DOHH2 (cell line): ENCODE data around the gene SOWAHB.

Source experiments
- H3F3A ChIP-seq: fragments of 200-600 bp; sonication (generic), shearing (Covaris generic); 2 replicates; pipeline ENCODE4 v1.6.0; 2016; ENCODE audit warnings: antibody characterized with exemption, mild to moderate bottlenecking; ENCODE audit not compliant: control insufficient read depth, insufficient read depth
- H3K27ac ChIP-seq: fragments of 200-600 bp; sonication (generic); 2 replicates; pipeline ENCODE4 v1.5.1; 2014; ENCODE audit warnings: low read depth, mild to moderate bottlenecking, low read length, moderate library complexity
- H3K27me3 ChIP-seq: fragments of 200-600 bp; sonication (generic); 2 replicates; pipeline ENCODE4 v1.6.1; 2014; ENCODE audit warnings: mild to moderate bottlenecking, low read length, mixed read lengths; ENCODE audit not compliant: control insufficient read depth
- H3K36me3 ChIP-seq: fragments of 200-600 bp; sonication (generic); 2 replicates; pipeline ENCODE4 v1.6.1; 2014; ENCODE audit warnings: mild to moderate bottlenecking, low read length, moderate library complexity, mixed read lengths; ENCODE audit not compliant: control insufficient read depth
- H3K4me1 ChIP-seq: fragments of 200-600 bp; sonication (generic); 2 replicates; pipeline ENCODE4 v1.6.1; 2014; ENCODE audit warnings: mild to moderate bottlenecking, low read length, mixed read lengths; ENCODE audit not compliant: control insufficient read depth
- H3K4me2 ChIP-seq: fragments of 200-600 bp; sonication (generic); 2 replicates; pipeline ENCODE4 v1.6.0; 2014; ENCODE audit warnings: mild to moderate bottlenecking, low read length, moderate library complexity
- H3K4me3 ChIP-seq: fragments of 200-600 bp; sonication (generic); 2 replicates; pipeline ENCODE4 v1.5.1; 2014; ENCODE audit warnings: mild to moderate bottlenecking, low read length, mixed read lengths
- H3K79me2 ChIP-seq: fragments of 200-600 bp; sonication (generic); 2 replicates; pipeline ENCODE4 v1.6.1; 2014; ENCODE audit warnings: mild to moderate bottlenecking, low read length, mixed read lengths; ENCODE audit not compliant: control insufficient read depth
- H3K9me2 ChIP-seq: fragments of 200-600 bp; sonication (generic); replicated peaks from 2 replicates; pipeline ENCODE4 v1.6.1; 2014; ENCODE audit warnings: mild to moderate bottlenecking, low read length, mixed read lengths; ENCODE audit not compliant: control insufficient read depth
- H3K9me3 ChIP-seq: fragments of 200-600 bp; sonication (generic); 2 replicates; pipeline ENCODE4 v1.6.1; 2014; ENCODE audit warnings: antibody characterized with exemption, low read length, mixed read lengths; ENCODE audit not compliant: control insufficient read depth, insufficient read depth
- H4K20me1 ChIP-seq: fragments of 200-600 bp; sonication (generic); 2 replicates; pipeline ENCODE4 v1.6.0; 2014; ENCODE audit warnings: low read depth, mild to moderate bottlenecking, antibody characterized with exemption, low read length, moderate library complexity; ENCODE audit not compliant: control insufficient read depth, insufficient read depth
- CTCF ChIP-seq: fragments of 200-600 bp; sonication (generic); IDR thresholded peaks from one replicate; pipeline ENCODE4 v1.5.1; 2014; ENCODE audit warnings: antibody characterized with exemption, mild to moderate bottlenecking, low read depth, low read length; ENCODE audit not compliant: poor library complexity, severe bottlenecking
- EZH2phosphoT487 ChIP-seq: fragments of 200-600 bp; sonication (generic); IDR thresholded peaks from 2 replicates; pipeline ENCODE4 v1.6.1; 2017; ENCODE audit warnings: borderline replicate concordance, mild to moderate bottlenecking, antibody characterized with exemption, low read length, moderate library complexity, mixed read lengths

The SOWAHB gene

GRCh38 chr4:76894537-76895255 is 3.2 kb downstream of the SOWAHB start:
- Histone ChIP-seq H3K36me3 (no peaks in the 10 kb centered on the region), H3K4me1 (no peaks in the 10 kb centered on the region), H3K4me2 (no peak overlapping the region), H3F3A (no peaks in the 10 kb centered on the region), H4K20me1 (no peaks in the 10 kb centered on the region), H3K9me2 (no peaks in the 10 kb centered on the region), H3K79me2 (no peaks in the 10 kb centered on the region), H3K27me3 (peaks cover 5% of the 10 kb centered on the region; the same call in 1 of the 2 replicates), H3K4me3 (no peak overlapping the region), H3K9me3 (no peaks in the 10 kb centered on the region), H3K27ac (no peak overlapping the region)
- TF ChIP-seq CTCF (no peak), EZH2phosphoT487 (no peak)

- peaks cover 5% of the 10 kb centered on the region; the same call in 1 of the 2 replicates for H3K27me3 ChIP-seq
- H3K9me3 ChIP-seq, result no peaks in the 10 kb centered on the region
- TF ChIP-seq CTCF (no peak), EZH2phosphoT487 (no peak)
- H3F3A ChIP-seq, result no peaks in the 10 kb centered on the region
- no peak overlapping the region for H3K4me2 ChIP-seq
- no peaks in the 10 kb centered on the region for H3K36me3 ChIP-seq
- no peak overlapping the region for H3K4me3 ChIP-seq
- H3K4me1 ChIP-seq, result no peaks in the 10 kb centered on the region
- no peaks in the 10 kb centered on the region for H3K9me2 ChIP-seq
- H3K27ac ChIP-seq, result no peak overlapping the region
- H3K79me2 ChIP-seq, result no peaks in the 10 kb centered on the region
- H4K20me1 ChIP-seq, result no peaks in the 10 kb centered on the region
Measured at GRCh38 chr4:76892601-76893000, 5.3 kb downstream of the SOWAHB start.

GRCh38 chr4:76892001-76892400 is 5.9 kb downstream of the SOWAHB start:
- H3K4me1 ChIP-seq, result no peaks in the 10 kb centered on the region
- no peaks in the 10 kb centered on the region for H3K9me2 ChIP-seq
- peaks cover 5% of the 10 kb centered on the region; the same call in 1 of the 2 replicates for H3K27me3 ChIP-seq
- H3K79me2 ChIP-seq, result no peaks in the 10 kb centered on the region
- H3K9me3 ChIP-seq, result no peaks in the 10 kb centered on the region; the same call in 1 of the 2 replicates
- H3K36me3 ChIP-seq, result no peaks in the 10 kb centered on the region
- no peaks in the 10 kb centered on the region for H3F3A ChIP-seq
- TF ChIP-seq CTCF (no peak), EZH2phosphoT487 (no peak)
- no peak overlapping the region for H3K27ac ChIP-seq
- H3K4me3 ChIP-seq, result no peak overlapping the region
- no peaks in the 10 kb centered on the region for H4K20me1 ChIP-seq
- no peak overlapping the region for H3K4me2 ChIP-seq
